PC-9 (cell line): ENCODE measurements around the gene H2BW1. TPM values are rescaled to one million over a fixed set of nuclear protein-coding genes. Genes with fewer than 3 reads are reported as not detected.

Experiments used
- BruUV-seq: library from RNA; stranded (reverse); fragments of 400-500 nt; replicated peaks from 2 replicates; lab custom pipeline; 2021; lab: Mats Ljungman, UMichigan
- CTCF ChIA-PET: fragments of 300-600 bp; sonication (Branson Sonifier 250); formaldehyde crosslinking; loops from one replicate; lab custom pipeline; 2022; ENCODE audit warnings: antibody characterized with exemption; lab: Charles Lee
- POLR2A ChIA-PET: fragments of 300-600 bp; sonication (Branson Sonifier 250); formaldehyde crosslinking; loops from one replicate; lab custom pipeline; 2022; ENCODE audit warnings: antibody characterized with exemption; ENCODE audit not compliant: unreplicated experiment; lab: Charles Lee
- DNase-seq, 2 experiments: peaks; one replicate each; pipeline versions ENCODE4 v3.0.0 to v3.0.0-alpha.2; 2015 to 2022; ENCODE audit warnings: mixed read lengths in 1 of 2
- H2AFZ ChIP-seq: fragments of 200-600 bp; sonication (generic); 2 replicates; pipeline ENCODE4 v1.8.1; 2017; ENCODE audit warnings: antibody characterized with exemption
- H3F3A ChIP-seq: fragments of 200-600 bp; sonication (generic); 2 replicates; pipeline ENCODE4 v1.8.1; 2017; ENCODE audit warnings: antibody characterized with exemption, mild to moderate bottlenecking, low read depth; ENCODE audit not compliant: insufficient read depth
- H3K27ac ChIP-seq: fragments of 200-600 bp; sonication (generic); 2 replicates; pipeline ENCODE4 v1.6.1; 2016; ENCODE audit warnings: mixed run types
- H3K27me3 ChIP-seq: fragments of 200-600 bp; sonication (generic); 2 replicates; pipeline ENCODE4 v1.6.1; 2016; ENCODE audit warnings: low read depth, mixed run types; ENCODE audit not compliant: insufficient read depth
- H3K36me3 ChIP-seq: fragments of 200-600 bp; sonication (generic); 2 replicates; pipeline ENCODE4 v1.6.1; 2016; ENCODE audit warnings: low read depth, mixed run types
- H3K4me1 ChIP-seq: fragments of 200-600 bp; sonication (generic); replicated peaks from 2 replicates; pipeline ENCODE4 v1.6.1; 2016; ENCODE audit warnings: mixed run types; ENCODE audit not compliant: insufficient read depth
- H3K4me2 ChIP-seq: fragments of 200-600 bp; sonication (generic); 2 replicates; pipeline ENCODE4 v1.6.1; 2017; ENCODE audit warnings: mixed run types
- H3K4me3 ChIP-seq: fragments of 200-600 bp; sonication (generic); 2 replicates; pipeline ENCODE4 v1.6.1; 2016; ENCODE audit warnings: mixed run types
- H3K79me2 ChIP-seq: fragments of 200-600 bp; sonication (generic); 2 replicates; pipeline ENCODE4 v1.6.1; 2017; ENCODE audit warnings: low read depth, mixed run types
- H3K9me2 ChIP-seq: fragments of 200-600 bp; sonication (generic); 2 replicates; pipeline ENCODE4 v1.8.1; 2017; ENCODE audit warnings: mild to moderate bottlenecking; ENCODE audit not compliant: insufficient read depth
- H3K9me3 ChIP-seq: fragments of 200-600 bp; sonication (generic); 2 replicates; pipeline ENCODE4 v1.8.1; 2016; ENCODE audit warnings: low read depth; ENCODE audit not compliant: insufficient read depth
- H4K20me1 ChIP-seq: fragments of 200-600 bp; sonication (generic); 2 replicates; pipeline ENCODE4 v1.8.1; 2017; ENCODE audit not compliant: insufficient read depth
- CTCF ChIP-seq: fragments of 200-600 bp; sonication (generic); conservative IDR thresholded peaks from 2 replicates; pipeline ENCODE4 v1.6.1; 2017; ENCODE audit warnings: mixed run types, antibody characterized with exemption, mild to moderate bottlenecking, moderate library complexity
- EZH2 ChIP-seq: fragments of 200-600 bp; sonication (generic); IDR thresholded peaks from 2 replicates; pipeline ENCODE4 v1.8.0; 2017; ENCODE audit warnings: antibody characterized with exemption, low read depth
- intact Hi-C: fragments of 100-400 bp; cut with micrococcal nuclease; formaldehyde crosslinking; loops from one replicate; pipeline ENCODE4 v1.10.0; 2022; ENCODE audit not compliant: unreplicated experiment
- total RNA-seq: library from RNA; stranded (reverse); gene quantifications from 2 replicates; pipeline ENCODE4 v1.2.3, GENCODE V29; 2021

Gene H2BW1
- total RNA-seq, 1 experiment from 2014 or later = not detected

- Histone ChIP-seq H3K4me3 (no peak overlapping the region), H3K36me3 (no peaks in the 10 kb centered on the region), H3K9me2 (no peaks in the 10 kb centered on the region), H3K4me1 (no peaks in the 10 kb centered on the region), H3K79me2 (no peaks in the 10 kb centered on the region), H2AFZ (no peak overlapping the region), H3K27ac (no peak overlapping the region), H4K20me1 (no peaks in the 10 kb centered on the region), H3K9me3 (no peaks in the 10 kb centered on the region), H3F3A (no peaks in the 10 kb centered on the region), H3K4me2 (no peak overlapping the region), H3K27me3 (peaks cover 77% of the 10 kb centered on the region)
- TF ChIP-seq EZH2 (no peak), CTCF (no peak)
- no TSS peak for BruUV-seq
- DNase-seq = no peak
- ChIA-PET CTCF (no interaction called here), POLR2A (no interaction called here)
- intact Hi-C loops = no loop called here
Measured at GRCh38 chrX:104045642-104046041, 32.1 kb upstream of the H2BW1 start.

GRCh38 chrX:104041003-104041402 lies 27.5 kb upstream of the H2BW1 start:
- no TSS peak for BruUV-seq
- ChIA-PET CTCF (no interaction called here), POLR2A (no interaction called here)
- no peaks in the 10 kb centered on the region for H4K20me1 ChIP-seq
- intact Hi-C loops = no loop called here
- H3K4me1 ChIP-seq = no peaks in the 10 kb centered on the region
- no peaks in the 10 kb centered on the region for H3K9me3 ChIP-seq
- H2AFZ ChIP-seq = no peak overlapping the region
- DNase-seq = no peak
- no peaks in the 10 kb centered on the region for H3F3A ChIP-seq
- H3K4me3 ChIP-seq = no peak overlapping the region
- H3K36me3 ChIP-seq = no peaks in the 10 kb centered on the region
- peaks cover 63% of the 10 kb centered on the region for H3K27me3 ChIP-seq
- H3K9me2 ChIP-seq = no peaks in the 10 kb centered on the region
- TF ChIP-seq CTCF (no peak), EZH2 (no peak)
- H3K79me2 ChIP-seq = no peaks in the 10 kb centered on the region
- H3K4me2 ChIP-seq = no peak overlapping the region
- no peak overlapping the region for H3K27ac ChIP-seq

GRCh38 chrX:104039689-104040505 lies 26.4 kb upstream of the H2BW1 start, which contains the start of gene H2BW2:
Gene H2BW2 (plus strand): TSS chrX:104039956. CDS start chrX:104039995, 39 bp downstream.
- H3K27ac ChIP-seq = no peak within 1 kb of the TSS
- CTCF ChIA-PET = no interaction called here

More at GRCh38 chrX:104039689-104040505, 26.4 kb upstream of the H2BW1 start, which contains the start of gene H2BW2:
- POLR2A ChIA-PET = no interaction called here
- peaks cover 57% of the 10 kb centered on the region for H3K27me3 ChIP-seq
- TF ChIP-seq EZH2 = no peak
- no peak for TF ChIP-seq CTCF
- H3K9me2 ChIP-seq = no peaks in the 10 kb centered on the region
- H3K9me3 ChIP-seq = no peaks in the 10 kb centered on the region
- no peaks in the 10 kb centered on the region for H4K20me1 ChIP-seq
- BruUV-seq = no TSS peak
- H3K4me3 ChIP-seq = no peak within 1 kb of the TSS
- H3K4me1 ChIP-seq = no peaks in the 10 kb centered on the region
- no peaks in the 10 kb centered on the region for H3K79me2 ChIP-seq
- intact Hi-C loops = no loop called here
- H3F3A ChIP-seq = no peaks in the 10 kb centered on the region
- H2AFZ ChIP-seq = no peak within 1 kb of the TSS
- H3K4me2 ChIP-seq = no peak within 1 kb of the TSS
- no peaks in the 10 kb centered on the region for H3K36me3 ChIP-seq
- no peak for DNase-seq
